SHP77 treated with DMSO at 0.1 percent for 48 hours (cell line): ENCODE results near the gene ADGRG1.

Experiments
- DNase-seq: peaks from one replicate; lab custom pipeline; 2025; lab: John Stamatoyannopoulos, UW

The ADGRG1 gene

GRCh38 chr16:57635266-57636097 is 7.1 kb downstream of the ADGRG1 start:
- DNase-seq = no peak

GRCh38 chr16:57636184-57636583 is 7.8 kb downstream of the ADGRG1 start:
- no peak for DNase-seq

GRCh38 chr16:57637020-57637419 is 8.6 kb downstream of the ADGRG1 start:
- DNase-seq = no peak

- DNase-seq = no peak
These were observed 9.0 kb downstream of the ADGRG1 start for GRCh38 chr16:57637424-57637823.

GRCh38 chr16:57637965-57638364 is 9.5 kb downstream of the ADGRG1 start:
- no peak for DNase-seq

- no peak for DNase-seq
These were observed 10.0 kb downstream of the ADGRG1 start for GRCh38 chr16:57638381-57638780.

GRCh38 chr16:57639172-57639887 is 10.9 kb downstream of the ADGRG1 start:
- peak; percentile 85 for DNase-seq

GRCh38 chr16:57640185-57640584 is 11.8 kb downstream of the ADGRG1 start:
- DNase-seq = no peak

GRCh38 chr16:57640612-57641011 is 12.2 kb downstream of the ADGRG1 start:
- no peak for DNase-seq

- DNase-seq = no peak
These were observed 14.0 kb downstream of the ADGRG1 start for GRCh38 chr16:57642160-57643135.

- DNase-seq = no peak
These were observed 14.9 kb downstream of the ADGRG1 start for GRCh38 chr16:57643147-57643874.

GRCh38 chr16:57643910-57644309 is 15.5 kb downstream of the ADGRG1 start:
- no peak for DNase-seq

- DNase-seq = no peak
These were observed 16.1 kb downstream of the ADGRG1 start for GRCh38 chr16:57644383-57645014.

- DNase-seq = no peak
These were observed 16.7 kb downstream of the ADGRG1 start for GRCh38 chr16:57645169-57645568.

- no peak for DNase-seq
These were observed 17.4 kb downstream of the ADGRG1 start for GRCh38 chr16:57645691-57646387.

- DNase-seq = no peak
These were observed 18.1 kb downstream of the ADGRG1 start for GRCh38 chr16:57646388-57647039.

- DNase-seq = no peak
These were observed 18.9 kb downstream of the ADGRG1 start for GRCh38 chr16:57647136-57647875.

- DNase-seq = no peak
These were observed 19.7 kb downstream of the ADGRG1 start for GRCh38 chr16:57648125-57648524.
